Esophagus muscularis mucosa (tissue), 4 donors: ENCODE measurements around the gene SENP7.

Source experiments
- EP300 ChIP-seq: sonication (generic); formaldehyde crosslinking; IDR thresholded peaks from one replicate; pipeline ENCODE4 v1.6.1; 2017; ENCODE audit warnings: antibody characterized with exemption
- POLR2A ChIP-seq: fragments of 450-650 bp; IDR thresholded peaks from one replicate; pipeline ENCODE4 v1.6.1; 2017; ENCODE audit warnings: antibody characterized with exemption, moderate library complexity, mild to moderate bottlenecking, low read depth
- POLR2AphosphoS5 ChIP-seq, 2 donors: sonication (generic); formaldehyde crosslinking; IDR thresholded peaks; one replicate each; pipeline ENCODE4 v1.6.1; 2017; ENCODE audit warnings: antibody characterized with exemption in 2 of 2
- TF ChIP-seq, protein P1 (sequence below), 3 experiments: fragments of 200-600 bp in 2 of 3; fragments of 450-650 bp in 1 of 3; sonication (generic) in 2 of 3; IDR thresholded peaks; one replicate each; pipeline ENCODE4 v1.5.1; 2017 to 2019; ENCODE audit warnings: antibody characterized with exemption in 3 of 3, mild to moderate bottlenecking in 2 of 3, moderate library complexity in 1 of 3

DNA sequence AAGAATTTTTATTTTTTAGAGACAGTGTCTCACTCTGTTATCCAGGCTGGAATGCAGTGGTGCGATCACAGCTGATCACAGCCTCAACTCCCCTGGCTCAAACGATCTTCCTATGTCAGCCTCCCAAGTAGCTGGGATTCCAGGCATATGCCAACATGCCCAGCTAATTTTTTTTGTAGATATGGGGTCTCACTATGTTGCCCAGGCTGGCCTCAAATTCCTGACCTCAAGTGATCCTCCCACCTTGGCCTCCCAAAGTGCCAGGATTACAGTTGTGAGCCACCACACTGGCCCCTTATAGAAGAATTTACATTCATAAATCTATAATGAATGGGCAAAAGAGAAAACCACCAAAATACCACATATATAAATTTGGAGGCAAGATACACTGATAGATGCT is 15.2 kb downstream of the SENP7 start:
- no peak for TF ChIP-seq POLR2AphosphoS5 (IDR thresholded peaks at IDR 0.05)
- TF ChIP-seq, protein P1, sequence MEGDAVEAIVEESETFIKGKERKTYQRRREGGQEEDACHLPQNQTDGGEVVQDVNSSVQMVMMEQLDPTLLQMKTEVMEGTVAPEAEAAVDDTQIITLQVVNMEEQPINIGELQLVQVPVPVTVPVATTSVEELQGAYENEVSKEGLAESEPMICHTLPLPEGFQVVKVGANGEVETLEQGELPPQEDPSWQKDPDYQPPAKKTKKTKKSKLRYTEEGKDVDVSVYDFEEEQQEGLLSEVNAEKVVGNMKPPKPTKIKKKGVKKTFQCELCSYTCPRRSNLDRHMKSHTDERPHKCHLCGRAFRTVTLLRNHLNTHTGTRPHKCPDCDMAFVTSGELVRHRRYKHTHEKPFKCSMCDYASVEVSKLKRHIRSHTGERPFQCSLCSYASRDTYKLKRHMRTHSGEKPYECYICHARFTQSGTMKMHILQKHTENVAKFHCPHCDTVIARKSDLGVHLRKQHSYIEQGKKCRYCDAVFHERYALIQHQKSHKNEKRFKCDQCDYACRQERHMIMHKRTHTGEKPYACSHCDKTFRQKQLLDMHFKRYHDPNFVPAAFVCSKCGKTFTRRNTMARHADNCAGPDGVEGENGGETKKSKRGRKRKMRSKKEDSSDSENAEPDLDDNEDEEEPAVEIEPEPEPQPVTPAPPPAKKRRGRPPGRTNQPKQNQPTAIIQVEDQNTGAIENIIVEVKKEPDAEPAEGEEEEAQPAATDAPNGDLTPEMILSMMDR (IDR thresholded peaks at IDR 0.05), result no peak
- no peak for TF ChIP-seq POLR2A
- no peak for TF ChIP-seq EP300
